Measurements from ENCODE around the gene KIF9.

- TF ChIP-seq CTCF (IDR thresholded peaks at IDR 0.05) (no peak), POLR2A (IDR thresholded peaks at IDR 0.05) (no peak)
Observed at GRCh38 chr3:47306022-47306421, 23.4 kb upstream of the KIF9 start.

Data from esophagus squamous epithelium (tissue), 4 donors.